Hepatic stellate cell (primary cell): ENCODE results near the gene C1orf35.
A peak's percentile ranks its signal among the peaks of the same experiment; 100 is the strongest.

Experiments
- DNase-seq: peaks from one replicate; pipeline ENCODE4 v3.0.0; 2011; ENCODE audit warnings: low spot score

Gene C1orf35

DNA sequence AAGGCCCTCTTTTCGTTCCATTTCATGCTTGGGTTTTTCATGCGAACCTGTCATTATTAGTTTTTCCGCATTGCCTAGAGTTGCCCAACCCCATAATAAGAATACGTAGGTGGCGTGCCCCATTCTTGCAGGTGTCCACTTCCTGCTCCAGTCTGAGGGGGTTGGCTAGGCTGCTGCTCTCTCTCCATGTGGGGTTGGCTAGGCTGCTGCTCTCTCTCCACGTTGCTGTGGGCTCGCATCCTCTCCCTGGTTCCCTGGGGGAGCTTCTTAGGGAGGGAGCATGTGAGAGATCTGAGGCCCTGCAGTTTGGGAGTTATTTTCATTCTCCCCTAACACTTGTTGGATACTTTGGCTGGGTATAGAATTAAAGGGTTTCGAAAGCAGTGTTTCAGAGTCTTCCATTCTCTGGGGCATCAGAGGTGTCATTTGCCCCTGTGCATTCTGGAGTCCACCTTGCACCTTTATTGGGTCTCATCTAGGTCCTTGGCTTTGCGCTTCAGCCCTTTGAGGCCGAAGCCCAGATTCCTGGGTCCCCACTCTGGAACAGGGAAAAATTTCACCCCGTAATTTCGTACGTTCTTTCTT lies 8.6 kb downstream of the C1orf35 start:
- DNase-seq, result no peak

GRCh38 chr1:228093050-228093906 lies 9.8 kb downstream of the C1orf35 start:
- DNase-seq, result no peak

- no peak for DNase-seq
These were observed 10.6 kb downstream of the C1orf35 start for GRCh38 chr1:228092342-228093049.

DNA sequence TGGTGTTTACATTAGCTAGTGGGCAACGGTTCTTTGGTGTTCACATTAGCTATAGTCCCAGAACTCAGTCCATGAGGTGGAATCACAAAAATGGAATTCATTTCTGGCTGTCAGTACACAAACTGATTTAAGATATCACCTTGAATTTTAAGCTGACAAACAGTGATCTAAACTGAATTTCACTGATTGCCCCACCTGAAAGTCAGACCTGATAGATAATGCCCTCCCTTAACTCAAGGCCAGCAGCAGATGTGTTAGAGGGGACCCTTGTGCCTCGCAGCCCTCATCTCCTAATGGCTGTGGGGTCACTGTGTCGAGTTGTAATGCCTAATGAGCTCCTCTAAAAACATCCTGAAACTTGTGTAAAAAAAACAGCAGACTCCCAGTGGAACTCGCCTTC lies 12.0 kb downstream of the C1orf35 start:
- no peak for DNase-seq

DNA sequence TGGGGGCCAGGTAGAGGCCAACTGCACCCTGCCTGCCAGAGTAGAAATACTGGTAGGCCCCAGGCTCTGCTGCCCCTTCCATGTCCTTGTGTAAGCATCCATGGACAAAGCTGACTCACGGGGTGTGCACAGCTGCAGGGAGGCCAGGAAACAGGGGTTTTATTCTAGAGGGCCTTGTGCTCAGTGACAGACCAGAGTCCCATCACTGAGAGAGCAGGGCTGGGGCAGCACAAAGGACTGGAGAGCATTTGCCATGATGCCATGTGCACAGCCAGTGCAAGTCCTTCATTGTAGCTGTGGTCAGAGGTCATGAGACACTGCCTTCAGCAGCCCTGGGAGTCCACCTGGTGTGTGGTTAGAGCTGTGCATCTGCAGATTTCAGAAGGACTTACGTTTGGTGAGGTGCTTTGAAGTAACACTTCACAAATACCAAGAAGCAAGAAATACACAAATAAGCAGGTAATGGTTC lies 12.5 kb downstream of the C1orf35 start:
- DNase-seq, result peak; percentile 46

GRCh38 chr1:228089519-228090380 lies 13.4 kb downstream of the C1orf35 start:
- no peak for DNase-seq

- no peak for DNase-seq
These were observed 14.3 kb downstream of the C1orf35 start for GRCh38 chr1:228088586-228089498.

GRCh38 chr1:228087771-228088251 lies 15.3 kb downstream of the C1orf35 start:
- DNase-seq, result peak; percentile 64

- peak; percentile 79 for DNase-seq
These were observed 17.7 kb downstream of the C1orf35 start for GRCh38 chr1:228085287-228085951.

DNA sequence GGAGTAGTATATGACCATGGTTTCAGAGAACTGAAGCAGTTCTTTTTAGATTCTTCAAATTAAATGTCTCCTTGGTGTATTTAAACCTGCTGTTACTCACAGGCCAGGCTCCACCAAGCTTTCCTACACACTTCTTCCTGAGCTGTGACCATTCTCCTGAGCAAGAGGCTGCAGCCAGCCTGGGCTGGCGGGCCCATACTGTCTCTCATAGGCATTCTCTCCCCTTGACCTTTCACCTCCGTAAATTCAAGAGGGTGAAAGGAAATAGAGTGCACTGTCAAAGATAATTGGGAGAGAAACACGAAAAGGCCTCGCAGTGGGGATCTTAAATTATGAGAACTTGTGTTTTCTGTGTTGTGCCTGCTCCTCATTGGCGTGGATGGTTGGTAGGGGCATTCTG lies 18.3 kb downstream of the C1orf35 start:
- DNase-seq, result no peak

- peak; percentile 84 for DNase-seq
These were observed 18.8 kb downstream of the C1orf35 start for GRCh38 chr1:228084325-228084724.

GRCh38 chr1:228083871-228084278 lies 19.2 kb downstream of the C1orf35 start:
- no peak for DNase-seq

- peak; percentile 67 for DNase-seq
These were observed 19.9 kb downstream of the C1orf35 start for GRCh38 chr1:228082918-228083870.

- DNase-seq, result peak; percentile 99
These were observed 20.8 kb downstream of the C1orf35 start, which contains the start of gene ARF1 for GRCh38 chr1:228082214-228082917. TSS of gene ARF1 (plus strand) at chr1:228082708. CDS start at chr1:228097115, 14,407 bp downstream.

DNA sequence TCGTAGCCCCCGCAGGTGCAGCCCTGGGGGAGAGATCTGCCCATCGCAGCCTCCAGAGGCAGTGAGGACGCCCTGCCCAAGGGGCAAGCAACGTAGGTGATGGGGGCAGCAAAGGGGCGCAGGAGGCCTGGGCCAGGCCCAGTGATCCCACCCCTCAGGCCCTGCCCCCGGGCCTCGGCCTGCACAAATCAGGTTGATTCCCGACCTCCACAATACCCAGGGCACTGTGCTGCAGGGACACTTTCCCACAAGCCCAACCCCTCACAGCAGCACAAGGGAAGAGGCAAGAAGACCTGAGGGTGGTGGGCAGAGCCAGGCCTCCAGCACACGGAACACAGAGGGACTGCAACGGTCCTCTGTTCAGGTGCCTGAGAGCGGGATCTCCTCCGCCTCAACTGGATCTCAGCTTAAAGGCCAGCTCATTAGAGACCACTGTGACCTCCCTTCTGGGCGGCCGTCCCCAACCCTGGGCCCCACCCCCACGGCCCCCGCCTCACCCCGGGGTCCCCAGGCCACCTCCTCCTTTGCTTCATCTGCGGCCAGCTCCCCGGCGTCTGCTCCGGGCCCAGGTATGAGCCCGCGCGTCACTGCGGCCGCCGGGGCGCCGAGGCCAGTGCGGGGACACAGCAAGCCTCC lies 21.4 kb downstream of the C1orf35 start:
- DNase-seq, result peak; percentile 34

DNA sequence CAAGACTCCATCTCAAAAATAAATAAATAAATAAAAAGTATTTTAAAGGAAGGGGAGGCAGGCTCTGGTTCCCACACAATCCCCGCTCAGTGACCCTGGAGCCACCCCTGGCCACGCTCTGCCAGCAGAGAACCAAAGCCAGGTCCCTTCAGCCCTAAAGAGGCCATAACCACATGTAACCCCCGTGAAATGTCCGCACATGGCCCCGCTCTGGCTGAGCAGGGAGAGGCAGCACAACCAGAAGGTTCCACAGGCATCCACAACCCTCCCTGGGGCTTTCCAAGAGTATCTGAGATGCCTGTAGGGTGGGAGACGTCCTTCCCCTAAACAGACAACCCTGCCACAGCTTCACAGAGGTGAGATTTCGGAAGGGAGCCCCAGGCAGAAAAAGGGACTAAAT lies 22.0 kb downstream of the C1orf35 start:
- DNase-seq, result no peak

DNA sequence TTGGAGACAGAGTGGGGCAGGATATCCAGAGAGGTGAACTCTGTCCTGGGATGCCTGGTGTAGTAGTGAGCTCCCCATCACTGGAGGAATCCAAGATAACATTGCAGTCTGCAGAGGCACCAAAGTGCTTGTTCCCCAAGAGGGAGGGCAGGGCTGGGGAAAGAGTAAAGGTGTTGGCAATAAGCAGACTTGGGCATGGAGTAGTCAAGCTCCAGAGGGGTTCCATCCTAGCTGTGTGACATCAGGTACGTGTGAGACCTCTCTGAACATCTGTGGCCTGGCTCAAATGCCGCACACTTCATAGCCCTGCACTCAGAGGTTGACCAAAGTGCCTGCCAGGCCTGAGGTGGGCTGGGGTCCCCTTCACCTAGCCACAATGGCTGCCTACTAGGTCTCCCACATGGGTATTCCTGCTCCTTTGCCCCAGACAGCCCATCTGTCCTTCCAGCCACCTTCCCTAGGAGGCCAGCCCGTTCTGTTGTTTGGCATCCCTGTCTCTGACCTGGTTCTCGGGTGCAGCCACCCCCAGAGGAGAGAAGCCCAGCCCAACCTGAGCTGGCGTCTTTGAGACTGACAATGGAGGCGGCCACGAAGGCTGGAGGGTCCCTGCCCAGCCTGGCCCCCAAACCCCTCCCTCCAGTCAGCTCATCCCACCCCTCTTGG lies 23.4 kb downstream of the C1orf35 start:
- no peak for DNase-seq
